HG03066 (cell line): Measurements from ENCODE around the gene IL18BP.

Source experiments
- ATAC-seq: cut with Tn5 transposase; IDR thresholded peaks from one replicate; pipeline ENCODE4 v1.9.1; 2021; ENCODE audit warnings: low read depth; ENCODE audit not compliant: unreplicated experiment

Gene IL18BP

GRCh38 chr11:71996517-71996916 is 2.2 kb upstream of the IL18BP start:
- no peak for ATAC-seq

- ATAC-seq = no peak
These were observed 1.8 kb upstream of the IL18BP start for GRCh38 chr11:71996946-71997345.

GRCh38 chr11:71997594-71997993 is 1.1 kb upstream of the IL18BP start:
- ATAC-seq = no peak

GRCh38 chr11:71998061-71998460 is 648 bp upstream of the IL18BP start:
- ATAC-seq = no peak

GRCh38 chr11:71999362-71999761 is 653 bp downstream of the IL18BP start:
- no peak for ATAC-seq

- ATAC-seq = no peak
These were observed 1.1 kb downstream of the IL18BP start for GRCh38 chr11:71999798-72000197.

- ATAC-seq = no peak
These were observed 1.6 kb downstream of the IL18BP start for GRCh38 chr11:72000202-72000867.

GRCh38 chr11:72001285-72001684 is 2.6 kb downstream of the IL18BP start:
- ATAC-seq = no peak

- no peak for ATAC-seq
These were observed 3.3 kb downstream of the IL18BP start for GRCh38 chr11:72001834-72002591.

- no peak for ATAC-seq
These were observed 4.4 kb downstream of the IL18BP start for GRCh38 chr11:72002841-72003775.

- ATAC-seq = no peak
These were observed 5.1 kb downstream of the IL18BP start for GRCh38 chr11:72003776-72004171.

GRCh38 chr11:72004515-72005346 is 6.0 kb downstream of the IL18BP start:
- no peak for ATAC-seq

GRCh38 chr11:72005347-72006260 is 6.9 kb downstream of the IL18BP start:
- ATAC-seq = no peak

GRCh38 chr11:72006309-72007088 is 7.8 kb downstream of the IL18BP start:
- ATAC-seq = no peak

- ATAC-seq = no peak
These were observed 8.4 kb downstream of the IL18BP start for GRCh38 chr11:72007089-72007476.

GRCh38 chr11:72007587-72007986 is 8.9 kb downstream of the IL18BP start:
- ATAC-seq = no peak

GRCh38 chr11:72008728-72009127 is 10.0 kb downstream of the IL18BP start:
- no peak for ATAC-seq

- ATAC-seq = no peak
These were observed 10.4 kb downstream of the IL18BP start for GRCh38 chr11:72009156-72009555.
